Measurements from ENCODE around the gene MTG1. TPM values are rescaled to one million over a fixed set of nuclear protein-coding genes. Genes with fewer than 3 reads are reported as not detected.

Gene MTG1
- total RNA-seq, 4 donors from 2014 or later: 28.7 to 65.7 (median 34.7) TPM

GRCh38 chr10:133442191-133442966 lies 48.4 kb downstream of the MTG1 start:
- 84 to 87% methylated on average over 17 to 18 of the region's 23 CpGs for WGBS, 2 donors
- TF ChIP-seq EP300 (IDR thresholded peaks at IDR 0.05): no peak
- TF ChIP-seq, protein P1, sequence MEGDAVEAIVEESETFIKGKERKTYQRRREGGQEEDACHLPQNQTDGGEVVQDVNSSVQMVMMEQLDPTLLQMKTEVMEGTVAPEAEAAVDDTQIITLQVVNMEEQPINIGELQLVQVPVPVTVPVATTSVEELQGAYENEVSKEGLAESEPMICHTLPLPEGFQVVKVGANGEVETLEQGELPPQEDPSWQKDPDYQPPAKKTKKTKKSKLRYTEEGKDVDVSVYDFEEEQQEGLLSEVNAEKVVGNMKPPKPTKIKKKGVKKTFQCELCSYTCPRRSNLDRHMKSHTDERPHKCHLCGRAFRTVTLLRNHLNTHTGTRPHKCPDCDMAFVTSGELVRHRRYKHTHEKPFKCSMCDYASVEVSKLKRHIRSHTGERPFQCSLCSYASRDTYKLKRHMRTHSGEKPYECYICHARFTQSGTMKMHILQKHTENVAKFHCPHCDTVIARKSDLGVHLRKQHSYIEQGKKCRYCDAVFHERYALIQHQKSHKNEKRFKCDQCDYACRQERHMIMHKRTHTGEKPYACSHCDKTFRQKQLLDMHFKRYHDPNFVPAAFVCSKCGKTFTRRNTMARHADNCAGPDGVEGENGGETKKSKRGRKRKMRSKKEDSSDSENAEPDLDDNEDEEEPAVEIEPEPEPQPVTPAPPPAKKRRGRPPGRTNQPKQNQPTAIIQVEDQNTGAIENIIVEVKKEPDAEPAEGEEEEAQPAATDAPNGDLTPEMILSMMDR (IDR thresholded peaks at IDR 0.05): no peak
- Histone ChIP-seq H3K27me3 (no peaks in the 10 kb centered on the region), H3K36me3 (peaks cover 0 to 16% (median 0%) of the 10 kb centered on the region in 3 donors), H3K27ac (no peak overlapping the region), H3K4me1 (no peaks in the 10 kb centered on the region), H3K4me3 (no peak overlapping the region), H3K9me3 (peaks cover 0 to 28% (median 6%) of the 10 kb centered on the region in 4 donors)
- no peak for DNase-seq (ENCODE audit: low spot score in 2 of 2)

DNA sequence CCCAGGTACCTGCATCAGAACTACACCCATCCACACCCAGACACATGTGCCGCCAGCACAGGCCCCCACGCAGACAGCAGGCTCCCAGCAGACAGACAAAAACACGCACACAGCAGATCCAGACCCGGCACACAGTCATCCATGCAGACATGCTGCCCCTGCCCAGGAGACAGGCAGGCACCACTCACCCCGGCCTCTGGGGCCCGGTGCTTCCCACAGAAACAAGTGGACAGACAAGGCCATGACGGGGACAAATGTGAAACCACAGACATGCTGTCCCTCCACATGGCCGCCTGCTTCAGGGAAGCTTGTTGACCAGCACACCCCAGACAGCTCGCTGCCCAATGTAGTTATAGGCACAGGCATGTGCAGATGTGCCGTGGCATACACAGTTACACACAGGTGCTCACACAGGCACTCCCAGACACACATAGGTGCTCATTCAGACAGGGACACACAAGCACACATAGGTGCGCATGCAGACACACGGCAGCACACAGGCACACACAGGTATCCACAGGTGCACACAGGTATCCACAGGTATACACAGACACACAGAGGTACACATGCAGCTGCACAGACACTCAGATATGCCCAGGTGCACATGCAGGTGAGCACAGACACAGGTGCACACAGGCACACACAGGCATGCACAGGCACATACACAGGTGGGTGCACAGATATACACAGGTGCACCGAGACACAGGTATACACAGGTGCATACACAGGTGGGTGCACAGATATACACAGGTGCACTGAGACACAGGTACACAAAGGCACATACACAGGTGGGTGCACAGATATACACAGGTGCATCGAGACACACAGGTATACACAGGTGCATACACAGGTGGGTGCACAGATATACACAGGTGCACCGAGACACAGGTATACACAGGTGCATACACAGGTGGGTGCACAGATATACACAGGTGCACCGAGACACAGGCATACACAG lies 49.3 kb downstream of the MTG1 start:
- Histone ChIP-seq H3K4me3 (no peak overlapping the region), H3K36me3 (peaks cover 0 to 16% (median 0%) of the 10 kb centered on the region in 3 donors), H3K27ac (no peak overlapping the region), H3K9me3 (peaks cover 0 to 36% (median 10%) of the 10 kb centered on the region in 4 donors), H3K4me1 (no peaks in the 10 kb centered on the region), H3K27me3 (no peaks in the 10 kb centered on the region)
- 87 to 89% methylated on average over 13 to 16 of the region's 16 CpGs for WGBS, 2 donors
- TF ChIP-seq EP300 (IDR thresholded peaks at IDR 0.05) (no peak), POLR2A (IDR thresholded peaks at IDR 0.05) (no peak)
- TF ChIP-seq, protein P1 (IDR thresholded peaks at IDR 0.05): no peak
- DNase-seq (ENCODE audit: low spot score in 2 of 2): no peak

DNA sequence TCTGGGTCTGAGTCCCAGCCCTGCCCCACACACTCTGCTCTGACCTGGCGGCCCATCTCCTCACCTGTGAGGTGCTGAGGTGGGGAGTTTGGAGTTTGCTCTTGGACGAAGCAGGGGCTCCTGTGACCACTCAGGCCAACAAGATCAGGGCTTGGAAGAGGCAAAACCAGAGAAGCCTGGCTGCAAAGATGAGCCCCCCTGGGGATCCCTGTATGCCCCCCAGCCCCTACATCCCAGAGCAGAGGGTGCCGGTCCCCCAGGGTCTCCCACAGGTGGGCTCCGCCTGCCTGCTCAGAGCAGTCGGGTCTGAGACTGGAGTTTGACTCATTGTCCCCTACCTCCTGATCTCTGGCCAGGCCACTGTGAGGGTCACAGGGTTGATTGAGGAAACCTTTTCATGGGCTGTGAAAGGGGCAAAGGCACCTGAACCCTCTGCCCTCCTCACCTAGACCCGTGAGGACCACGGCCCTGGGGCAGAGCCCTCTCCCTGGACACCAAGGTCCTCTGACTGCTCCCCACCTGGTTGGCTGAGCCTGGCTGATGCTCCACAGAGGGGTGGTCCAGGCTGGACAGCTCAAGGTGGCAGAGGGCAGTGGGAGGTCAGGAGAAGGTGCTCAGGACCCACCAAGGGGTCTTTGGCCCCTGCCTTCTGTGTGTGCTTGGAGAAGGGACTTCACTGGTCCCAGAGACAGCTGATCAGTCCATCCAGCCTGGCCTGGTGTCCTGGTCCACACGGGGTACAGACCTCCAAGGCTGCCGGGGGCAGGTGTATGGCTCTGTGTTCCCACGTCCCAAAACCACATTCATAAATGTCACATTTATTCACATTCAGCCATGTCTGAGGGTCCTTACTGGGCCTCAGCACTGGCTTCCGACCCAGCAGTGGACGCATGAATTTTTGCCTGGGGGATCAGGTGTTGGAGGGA lies 50.6 kb downstream of the MTG1 start:
- Histone ChIP-seq H3K4me1 (no peaks in the 10 kb centered on the region), H3K9me3 (peaks cover 0 to 49% (median 15%) of the 10 kb centered on the region in 4 donors), H3K27ac (no peak overlapping the region), H3K27me3 (no peaks in the 10 kb centered on the region), H3K4me3 (no peak overlapping the region), H3K36me3 (peaks cover 0 to 16% (median 0%) of the 10 kb centered on the region in 3 donors)
- whole genome bisulfite sequencing, 2 donors: 86 to 90% methylated on average over 11 to 12 of the region's 12 CpGs
- TF ChIP-seq, protein P1 (IDR thresholded peaks at IDR 0.05): no peak
- TF ChIP-seq EP300 (IDR thresholded peaks at IDR 0.05) (no peak), POLR2A (IDR thresholded peaks at IDR 0.05) (no peak)
- DNase-seq (ENCODE audit: low spot score in 2 of 2): no peak

DNA sequence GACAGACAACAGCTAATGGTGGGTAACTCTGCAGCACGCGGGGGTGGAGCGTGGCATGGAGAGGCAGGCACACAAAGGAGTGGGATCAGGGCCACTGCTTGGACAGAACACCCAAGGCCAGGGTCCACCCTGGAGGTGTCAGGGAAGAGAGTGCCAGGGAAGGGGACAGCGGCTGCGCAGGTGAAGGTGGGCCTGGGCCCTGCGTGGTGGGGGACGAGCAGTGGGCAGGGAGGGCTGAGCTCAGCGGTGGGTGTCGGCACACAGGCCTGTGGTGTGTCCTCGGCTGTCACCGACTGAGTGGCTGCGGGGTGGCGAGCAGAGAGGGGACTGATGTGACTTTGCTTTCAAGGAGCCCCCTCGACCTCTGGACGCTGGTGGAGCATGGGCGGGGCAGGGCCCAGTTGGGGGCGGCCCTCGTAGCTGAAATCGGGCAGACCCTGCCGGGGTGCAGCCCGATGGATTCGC lies 51.3 kb downstream of the MTG1 start:
- no peaks in the 10 kb centered on the region for H3K4me1 ChIP-seq
- H3K4me3 ChIP-seq: no peak overlapping the region
- H3K27ac ChIP-seq: no peak overlapping the region
- 92 to 95% methylated on average over 21 of the region's 22 CpGs for WGBS, 2 donors
- H3K27me3 ChIP-seq: no peaks in the 10 kb centered on the region
- peaks cover 0 to 16% (median 0%) of the 10 kb centered on the region in 3 donors for H3K36me3 ChIP-seq
- TF ChIP-seq, protein P1 (IDR thresholded peaks at IDR 0.05): no peak
- TF ChIP-seq EP300 (IDR thresholded peaks at IDR 0.05) (no peak), POLR2A (IDR thresholded peaks at IDR 0.05) (no peak)
- peaks cover 0 to 55% (median 15%) of the 10 kb centered on the region in 4 donors for H3K9me3 ChIP-seq
- no peak for DNase-seq (ENCODE audit: low spot score in 2 of 2)
